GM12872 (cell line): ENCODE measurements around the gene SORL1.

Experiments
- TF ChIP-seq, protein P1 (sequence below): IDR thresholded peaks from 3 replicates; pipeline ENCODE4 v1.5.1; 2011; ENCODE audit warnings: low read depth, mild to moderate bottlenecking, low read length, moderate library complexity; ENCODE audit not compliant: insufficient read depth

The SORL1 gene

DNA sequence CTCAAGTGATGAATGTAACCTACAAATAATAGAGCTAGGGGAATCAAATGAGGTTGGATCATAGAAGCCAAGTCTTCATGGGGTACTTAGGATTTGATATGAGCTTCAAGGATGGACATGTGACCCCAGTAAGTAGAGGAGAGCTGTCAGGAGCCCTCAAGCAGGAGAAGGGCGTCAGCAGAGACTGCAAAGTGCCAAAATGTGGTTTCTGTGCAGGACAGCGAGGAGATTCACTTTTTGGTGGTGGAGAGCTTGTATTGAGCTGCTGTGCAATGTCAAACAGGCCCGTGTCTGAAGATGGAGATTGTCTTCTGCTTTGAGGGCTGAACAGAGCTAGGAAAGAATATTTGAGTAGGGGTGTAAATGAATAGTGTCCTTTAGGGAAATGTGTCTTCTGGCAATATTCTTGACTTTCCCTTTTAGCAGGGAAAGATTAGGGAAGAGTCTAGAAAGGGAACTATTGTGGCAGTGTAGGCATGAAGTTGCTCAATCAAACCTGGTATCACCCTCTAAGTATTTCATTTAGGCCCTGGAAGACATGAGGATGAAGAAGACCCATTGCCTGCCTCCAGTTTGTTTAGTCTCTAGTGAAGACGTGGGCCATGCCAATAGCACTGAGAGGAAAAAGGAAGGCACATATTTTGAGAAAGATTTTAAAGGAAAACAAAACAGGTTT is 31.8 kb downstream of the SORL1 start:
- TF ChIP-seq, protein P1, sequence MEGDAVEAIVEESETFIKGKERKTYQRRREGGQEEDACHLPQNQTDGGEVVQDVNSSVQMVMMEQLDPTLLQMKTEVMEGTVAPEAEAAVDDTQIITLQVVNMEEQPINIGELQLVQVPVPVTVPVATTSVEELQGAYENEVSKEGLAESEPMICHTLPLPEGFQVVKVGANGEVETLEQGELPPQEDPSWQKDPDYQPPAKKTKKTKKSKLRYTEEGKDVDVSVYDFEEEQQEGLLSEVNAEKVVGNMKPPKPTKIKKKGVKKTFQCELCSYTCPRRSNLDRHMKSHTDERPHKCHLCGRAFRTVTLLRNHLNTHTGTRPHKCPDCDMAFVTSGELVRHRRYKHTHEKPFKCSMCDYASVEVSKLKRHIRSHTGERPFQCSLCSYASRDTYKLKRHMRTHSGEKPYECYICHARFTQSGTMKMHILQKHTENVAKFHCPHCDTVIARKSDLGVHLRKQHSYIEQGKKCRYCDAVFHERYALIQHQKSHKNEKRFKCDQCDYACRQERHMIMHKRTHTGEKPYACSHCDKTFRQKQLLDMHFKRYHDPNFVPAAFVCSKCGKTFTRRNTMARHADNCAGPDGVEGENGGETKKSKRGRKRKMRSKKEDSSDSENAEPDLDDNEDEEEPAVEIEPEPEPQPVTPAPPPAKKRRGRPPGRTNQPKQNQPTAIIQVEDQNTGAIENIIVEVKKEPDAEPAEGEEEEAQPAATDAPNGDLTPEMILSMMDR: no peak

DNA sequence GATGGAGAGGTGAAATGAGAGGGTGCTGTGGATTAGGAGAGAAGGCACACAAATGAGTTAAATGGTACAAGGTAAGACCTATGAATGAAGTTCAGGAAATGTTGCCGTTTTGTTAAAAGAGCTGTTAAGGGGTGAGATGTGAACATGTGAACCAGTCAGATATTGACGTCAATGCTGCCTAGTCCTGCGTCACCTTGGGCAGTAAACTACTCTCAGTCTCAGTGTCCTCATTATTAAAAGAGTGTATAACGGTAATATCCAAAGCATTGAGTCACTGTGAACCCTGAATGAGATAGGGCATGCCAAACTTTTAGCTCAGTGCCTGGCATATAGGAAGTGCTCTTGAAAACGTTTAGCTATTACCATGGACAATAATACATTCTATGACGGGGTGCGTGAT is 33.1 kb downstream of the SORL1 start:
- TF ChIP-seq, protein P1: no peak

DNA sequence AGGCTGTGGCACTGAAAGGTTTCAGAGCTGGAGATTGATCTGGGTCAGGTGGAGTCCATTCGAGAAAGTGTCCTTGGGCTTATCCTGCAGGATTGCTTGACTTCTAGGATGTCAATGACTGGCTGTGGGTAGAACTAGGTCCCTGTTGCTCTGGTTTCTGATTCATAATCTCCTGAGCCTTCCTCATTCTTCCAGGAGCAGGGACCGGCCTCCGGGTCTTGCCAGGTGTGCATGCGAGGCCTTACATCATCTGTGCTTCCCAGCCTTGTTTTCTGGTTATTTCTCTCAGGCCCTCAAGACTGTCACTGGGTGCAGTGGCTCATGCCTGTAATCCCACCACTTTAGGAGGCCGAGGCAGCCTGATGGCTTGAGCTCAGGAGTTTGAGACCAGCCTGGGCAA is 33.9 kb downstream of the SORL1 start:
- TF ChIP-seq, protein P1: no peak

- TF ChIP-seq, protein P1: no peak
Observed at GRCh38 chr11:121487191-121487590, 35.1 kb downstream of the SORL1 start.

DNA sequence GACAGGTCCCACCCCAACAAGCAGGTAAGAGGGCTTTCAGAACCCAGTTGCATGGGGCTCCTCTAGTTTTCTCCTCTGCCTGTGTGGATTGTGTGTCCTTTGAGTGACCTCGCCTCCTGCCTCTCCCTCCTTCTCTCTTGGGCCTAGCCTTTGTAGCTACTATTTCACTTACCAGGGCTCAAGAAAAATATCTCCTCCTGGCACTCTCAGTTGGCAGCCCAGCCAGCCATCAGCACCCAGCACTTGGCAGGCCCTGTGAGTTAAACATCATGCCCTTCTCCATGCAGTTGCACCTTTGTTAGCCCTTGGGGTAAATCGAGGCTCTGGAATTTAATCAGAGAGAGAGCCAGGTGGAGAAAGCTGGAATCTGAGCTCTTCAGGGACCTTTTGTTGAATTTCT is 36.1 kb downstream of the SORL1 start:
- TF ChIP-seq, protein P1: no peak

DNA sequence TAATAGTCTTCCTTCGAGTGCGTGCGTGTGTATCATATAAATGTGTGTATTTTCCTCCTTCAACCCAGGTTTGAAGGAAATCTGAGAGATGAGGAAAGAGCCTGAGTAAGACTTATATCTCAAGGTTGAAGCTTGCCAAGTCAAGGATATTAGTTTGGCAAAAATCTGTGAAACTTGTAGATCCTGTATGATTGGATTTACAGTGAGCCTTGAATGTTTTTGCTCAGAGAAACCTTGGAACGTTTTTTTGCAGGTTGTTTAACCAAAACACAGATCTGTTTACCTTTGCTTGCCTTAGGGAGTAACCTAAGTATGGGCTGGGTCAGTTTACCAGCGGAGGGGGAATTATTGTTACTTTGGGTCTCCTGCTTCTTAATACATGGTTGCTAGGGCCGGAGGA is 36.5 kb downstream of the SORL1 start:
- TF ChIP-seq, protein P1: no peak

DNA sequence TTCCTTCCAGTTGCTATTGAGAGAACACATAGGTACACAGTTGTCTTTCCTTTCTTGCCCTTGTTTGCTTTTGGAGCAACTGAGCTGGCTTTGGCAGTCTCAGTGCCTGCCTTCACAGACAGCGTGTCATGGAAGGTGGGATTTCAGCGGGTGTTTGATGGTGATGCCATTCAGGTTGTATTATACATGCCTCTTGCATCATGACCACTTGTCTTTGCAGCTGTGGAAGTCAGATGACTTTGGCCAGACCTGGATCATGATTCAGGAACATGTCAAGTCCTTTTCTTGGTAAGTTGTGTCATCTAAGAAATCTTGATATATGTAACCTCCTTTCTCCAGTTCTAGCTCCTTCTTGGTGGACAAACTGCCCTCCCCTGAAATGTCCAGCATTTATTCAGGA is 37.7 kb downstream of the SORL1 start:
- TF ChIP-seq, protein P1: no peak
